DMS53 treated with DMSO at 0.1 percent for 48 hours (cell line): Measurements from ENCODE around the gene UVRAG.

Experiments
- DNase-seq: peaks from one replicate; lab custom pipeline; 2025; ENCODE audit not compliant: unreplicated experiment; lab: John Stamatoyannopoulos, UW

Gene UVRAG

DNA sequence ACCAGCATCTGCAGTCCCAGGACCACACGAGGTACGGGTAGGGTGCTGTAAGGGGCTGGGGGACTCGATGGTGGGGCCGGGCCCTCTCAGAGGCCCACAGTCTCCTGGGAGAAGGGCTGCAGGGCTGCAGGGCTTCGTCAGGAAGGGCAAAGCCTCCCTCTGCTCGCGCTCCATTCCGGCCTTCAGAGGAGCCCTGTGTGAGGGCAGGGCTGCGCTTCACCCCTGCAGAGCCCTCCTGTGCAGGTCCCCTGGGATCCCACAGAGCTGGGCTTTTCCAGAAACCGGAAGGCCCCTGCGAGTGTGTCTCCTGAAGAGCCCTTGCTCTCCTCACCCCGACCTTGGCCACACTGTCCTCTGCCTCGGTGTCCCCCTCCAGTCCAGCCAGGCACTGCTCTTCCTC, 364.1 kb downstream of the UVRAG start:
- DNase-seq, result no peak

DNA sequence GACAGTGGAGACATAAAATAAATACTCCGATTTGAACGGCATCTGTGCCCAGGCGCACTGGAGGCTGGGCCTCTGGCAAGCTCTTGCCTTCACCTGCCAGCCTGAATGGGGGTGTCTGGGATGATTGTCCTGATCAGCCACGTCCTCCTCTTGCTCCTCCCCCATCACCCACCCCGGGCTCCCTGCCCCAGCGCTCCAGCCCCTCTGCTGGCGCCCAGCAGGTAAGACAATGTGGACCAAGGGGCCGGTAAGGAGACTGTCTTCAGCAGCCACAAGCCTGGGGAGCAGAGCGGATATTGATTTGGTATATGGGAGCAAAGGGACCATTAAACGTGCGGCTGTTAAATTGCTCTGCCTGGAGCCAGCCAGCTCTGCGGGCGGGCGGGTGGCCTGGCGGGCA, 366.4 kb downstream of the UVRAG start:
- DNase-seq, result no peak

DNA sequence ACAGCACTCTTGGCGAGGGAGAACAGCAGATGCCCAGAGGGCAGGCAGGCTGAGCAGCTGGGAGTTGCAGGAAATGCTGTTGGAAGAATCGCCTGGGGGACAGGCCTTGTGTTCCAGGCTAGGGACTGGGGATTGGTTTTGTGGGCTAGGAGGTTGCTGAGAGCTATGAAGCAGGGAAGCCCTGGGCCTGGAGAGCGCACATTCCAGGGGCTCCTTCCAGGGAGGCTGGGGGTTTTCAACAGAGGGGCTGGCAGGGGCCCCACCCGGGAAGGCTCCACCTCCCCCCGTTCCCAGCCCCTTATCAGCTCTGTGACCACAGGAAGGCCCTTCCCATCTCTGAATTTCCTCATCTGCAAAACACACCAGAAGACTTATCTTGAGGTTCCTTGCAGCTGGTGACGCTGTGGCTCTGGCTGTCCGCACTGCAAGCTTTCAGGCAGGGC, 369.6 kb downstream of the UVRAG start:
- DNase-seq, result no peak

DNA sequence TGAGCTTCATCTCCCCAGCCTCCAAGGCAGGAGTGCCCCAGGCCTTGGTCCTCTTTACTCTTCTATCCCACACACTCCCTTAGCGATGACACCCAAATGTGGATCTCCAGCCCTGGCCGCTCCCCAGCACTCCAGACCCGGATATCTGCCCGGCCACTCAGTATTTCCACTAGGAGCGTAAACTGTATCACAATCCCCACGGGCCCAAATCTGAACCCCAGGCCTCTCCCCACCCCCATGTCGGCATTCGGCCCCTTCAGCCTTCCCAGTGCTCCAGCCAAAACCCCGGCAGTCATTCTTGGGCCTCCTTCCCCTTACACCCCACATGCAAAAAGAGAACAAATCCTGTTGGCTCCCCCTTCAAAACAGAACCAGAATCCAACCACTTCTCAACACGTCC, 370.5 kb downstream of the UVRAG start:
- DNase-seq, result no peak

DNA sequence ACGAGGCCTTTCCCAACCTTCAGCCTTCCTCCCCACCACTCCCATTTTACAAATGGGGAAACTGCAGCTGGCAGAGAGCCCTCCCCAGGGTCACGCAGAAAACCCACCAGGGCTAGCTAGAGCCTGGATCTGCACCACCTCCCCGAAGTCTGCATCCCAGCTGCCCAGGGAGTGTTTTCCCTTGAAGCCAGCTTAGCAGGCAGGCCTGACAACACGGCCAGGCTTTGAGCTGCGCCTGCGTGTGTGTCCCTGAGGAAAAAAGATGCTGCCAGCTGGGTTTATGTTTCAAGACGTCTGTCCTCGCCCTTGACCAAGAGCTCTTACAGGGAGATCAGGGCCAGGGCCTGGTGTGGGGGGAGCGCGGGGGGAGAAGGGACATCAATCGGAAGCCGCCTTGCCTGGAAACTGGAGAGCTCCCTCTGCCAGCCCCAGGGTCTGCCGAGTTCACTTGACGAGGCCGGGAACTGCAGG, 371.0 kb downstream of the UVRAG start:
- DNase-seq, result no peak

DNA sequence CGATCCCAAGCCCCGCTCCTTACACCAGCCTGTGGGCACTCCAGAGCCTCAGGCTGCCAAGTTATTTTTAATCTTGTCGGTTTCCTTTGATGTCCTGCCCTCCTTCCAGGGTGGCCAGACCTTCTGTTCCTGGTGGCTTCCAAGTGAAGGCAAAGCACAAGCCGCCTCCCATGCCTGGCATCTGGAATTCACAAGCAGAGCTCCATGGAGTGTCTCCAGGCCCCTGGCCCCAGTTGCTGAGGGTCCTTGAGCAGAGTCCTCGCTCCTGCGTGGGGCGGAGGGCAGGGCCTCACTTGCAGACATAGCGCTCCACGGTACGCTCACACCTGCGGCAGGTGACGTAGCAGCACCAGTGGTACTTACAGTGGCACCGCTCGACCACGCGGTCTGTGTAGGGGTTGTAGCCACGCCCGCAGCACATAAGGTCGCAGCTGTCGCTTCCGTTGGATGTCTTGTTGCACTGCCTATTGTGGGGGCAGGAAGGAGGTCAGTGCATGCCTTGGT, 371.8 kb downstream of the UVRAG start:
- DNase-seq, result no peak

DNA sequence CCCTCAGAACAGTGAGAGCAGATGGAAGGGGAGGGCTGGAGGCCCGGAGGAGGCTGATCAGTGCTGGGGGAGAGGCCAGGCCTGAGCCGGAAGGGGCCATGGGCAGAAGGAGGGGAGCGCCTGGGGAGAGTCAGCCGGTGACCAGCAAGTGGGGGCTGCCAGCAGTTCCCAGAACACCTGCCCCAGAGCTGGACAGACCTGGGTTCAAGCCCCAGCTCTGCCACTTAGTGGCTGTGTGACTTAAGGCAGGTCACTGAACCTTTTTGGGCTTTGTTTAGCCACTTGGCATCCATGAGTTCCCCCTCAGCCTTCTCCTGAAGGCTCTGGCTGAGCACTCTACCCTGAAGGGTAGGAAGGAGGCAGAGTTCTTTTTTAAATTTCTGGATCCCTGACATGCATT, 373.9 kb downstream of the UVRAG start:
- DNase-seq, result no peak

DNA sequence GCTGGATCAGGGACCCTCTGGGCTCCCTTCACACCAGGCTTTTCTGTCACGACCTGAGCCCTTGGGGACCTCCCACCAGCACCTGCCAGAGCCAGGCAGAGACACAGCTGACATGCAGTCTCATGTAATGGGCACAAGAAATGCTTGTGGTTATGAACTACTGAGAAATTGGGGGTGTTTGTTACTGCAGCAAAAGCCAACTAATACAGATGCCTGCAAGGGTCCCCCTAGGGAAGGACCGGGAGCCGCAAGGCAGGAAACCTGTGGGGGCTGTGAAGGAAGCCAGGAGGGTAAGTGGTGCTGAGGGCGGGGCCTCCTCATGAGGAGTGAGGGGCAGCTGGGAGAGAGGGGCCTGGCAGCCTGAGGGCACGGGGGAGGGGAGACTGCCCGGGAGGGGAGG, 374.7 kb downstream of the UVRAG start:
- DNase-seq, result no peak

DNA sequence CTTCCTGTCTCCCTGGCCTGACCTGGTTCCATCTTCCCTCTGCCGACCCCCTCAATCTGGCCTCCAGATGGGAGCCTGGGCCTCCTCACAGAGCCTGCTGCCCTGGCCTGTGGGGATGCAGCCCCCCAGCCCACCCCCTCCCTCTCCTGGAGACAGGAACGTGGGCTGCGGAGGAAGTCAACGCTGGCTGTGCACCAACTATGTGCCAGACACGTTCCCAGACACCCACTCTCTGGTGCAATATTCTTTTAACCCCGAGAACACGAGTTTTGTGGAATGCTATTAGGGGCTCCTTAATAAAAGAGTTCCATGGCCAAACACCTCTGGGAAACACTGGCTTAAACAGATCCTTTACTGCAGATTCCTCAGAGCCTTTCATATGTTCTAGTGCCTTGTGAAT, 375.4 kb downstream of the UVRAG start:
- DNase-seq, result no peak
